ENCODE measurements around the gene CMTM7. TPM values are rescaled to one million over a fixed set of nuclear protein-coding genes. Genes with fewer than 3 reads are reported as not detected.
A peak's percentile ranks its signal among the peaks of the same experiment; 100 is the strongest.

The CMTM7 gene
- polyA plus RNA-seq, 3 donors = 100 to 148 (median 146) TPM

DNA sequence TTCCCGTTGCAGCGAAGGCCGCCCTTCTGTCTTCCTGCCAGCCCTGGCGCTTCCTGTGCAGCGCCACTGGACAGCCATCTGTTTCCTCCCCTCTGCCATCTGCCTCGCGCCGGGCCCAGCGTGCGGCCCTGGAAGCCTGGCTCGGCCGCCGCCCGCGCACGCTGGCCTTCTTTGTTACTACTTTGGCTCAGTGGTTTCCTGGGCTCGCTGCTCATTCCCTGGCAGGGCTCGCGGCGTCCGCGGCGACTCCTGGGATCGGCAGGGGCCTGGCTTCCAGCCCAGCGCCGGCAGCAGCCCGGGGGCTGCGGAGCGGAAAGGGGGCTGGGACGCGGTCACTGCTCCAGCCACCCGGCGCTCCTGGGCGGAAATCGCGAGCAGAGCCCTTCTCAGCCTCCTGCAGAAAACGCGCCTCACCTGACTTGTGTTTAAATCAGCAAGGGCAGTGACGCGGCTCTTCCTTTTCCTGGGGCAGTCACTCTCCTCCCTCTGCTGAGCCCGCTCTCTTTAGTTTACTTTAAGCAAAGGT, 10.0 kb downstream of the CMTM7 start:
- peak overlapping the region; percentile 95 for H3K4me2 ChIP-seq (replicated peaks; ENCODE audit: extremely low read depth, low read length, poor library complexity, severe bottlenecking)
- no peak for TF ChIP-seq CTCF (IDR thresholded peaks at IDR 0.05)
- peak overlapping the region; percentile 80 for H3K9ac ChIP-seq (ENCODE audit: insufficient read depth, low read length, poor library complexity, severe bottlenecking)
- Mint-ChIP-seq H3K4me3 (peak overlapping the region; percentile 80 to 97), H3K9me3 (no peaks in the 10 kb centered on the region), H3K4me1 (peaks cover 90% of the 10 kb centered on the region), H3K36me3 (peaks cover 10 to 12% of the 10 kb centered on the region in 2 donors), H3K27me3 (ENCODE audit: low read depth in 3 of 3) (no peaks in the 10 kb centered on the region), H3K27ac (peak overlapping the region; percentile 92 to 98 (median 97))
- intact Hi-C loops (cut with micrococcal nuclease) = loop anchor here in 1 of 2 donors (10.0 kb wide), 1 partner anchor 173 kb away; the partner anchor contains the start of gene DYNC1LI1
- WGBS (ENCODE audit: insufficient coverage) = under 1% methylated on average over 36 of the region's 41 CpGs
- H3K9me3 ChIP-seq (replicated peaks in 1 of 2; ENCODE audit: control insufficient read depth in 1 of 2, insufficient read depth in 1 of 2, low read length in 2 of 2) = no peaks in the 10 kb centered on the region
- peak in 2 of 3 donors; percentile 46 to 50 for DNase-seq
- H4K20me1 ChIP-seq (ENCODE audit: insufficient read depth, low read length) = peaks cover 20% of the 10 kb centered on the region
- H3K27ac ChIP-seq (ENCODE audit: low read depth in 1 of 2, low read length in 2 of 2) = peak overlapping the region; percentile 86 to 90
- H2AFZ ChIP-seq (ENCODE audit: insufficient read depth, low read depth, low read length, poor library complexity, severe bottlenecking) = peak overlapping the region; percentile 88
- peaks cover 96% of the 10 kb centered on the region for H3K79me2 ChIP-seq (ENCODE audit: insufficient read depth, low read length)
- no peaks in the 10 kb centered on the region for H3K36me3 ChIP-seq (replicated peaks in 1 of 2; ENCODE audit: control insufficient read depth in 1 of 2, insufficient read depth in 2 of 2, low read length in 2 of 2)
- peaks cover 97 to 100% of the 10 kb centered on the region in 2 donors for H3K4me1 ChIP-seq (ENCODE audit: control insufficient read depth in 1 of 2, insufficient read depth in 2 of 2, low read length in 2 of 2)
- H3K4me3 ChIP-seq (replicated peaks in 1 of 3; ENCODE audit: low read depth in 2 of 3, low read length in 3 of 3) = peak overlapping the region; percentile 44 to 81 (median 52)
- no peaks in the 10 kb centered on the region for H3K27me3 ChIP-seq (ENCODE audit: control insufficient read depth in 2 of 2, insufficient read depth in 2 of 2, low read length in 2 of 2)

GRCh38 chr3:32403663-32404062, 12.0 kb downstream of the CMTM7 start:
- Histone ChIP-seq H3K9me3 (replicated peaks in 1 of 2; ENCODE audit: control insufficient read depth in 1 of 2, insufficient read depth in 1 of 2, low read length in 2 of 2) (no peaks in the 10 kb centered on the region), H3K27me3 (ENCODE audit: control insufficient read depth in 2 of 2, insufficient read depth in 2 of 2, low read length in 2 of 2) (no peaks in the 10 kb centered on the region), H3K27ac (ENCODE audit: low read depth in 1 of 2, low read length in 2 of 2) (peak overlapping the region in 1 of 2 donors; percentile 88), H4K20me1 (ENCODE audit: insufficient read depth, low read length) (peaks cover 9% of the 10 kb centered on the region), H3K9ac (ENCODE audit: insufficient read depth, low read length, poor library complexity, severe bottlenecking) (no peak overlapping the region), H3K4me1 (ENCODE audit: control insufficient read depth in 1 of 2, insufficient read depth in 2 of 2, low read length in 2 of 2) (peaks cover 97 to 100% of the 10 kb centered on the region in 2 donors), H3K4me2 (replicated peaks; ENCODE audit: extremely low read depth, low read length, poor library complexity, severe bottlenecking) (peak overlapping the region; percentile 95), H3K36me3 (replicated peaks in 1 of 2; ENCODE audit: control insufficient read depth in 1 of 2, insufficient read depth in 2 of 2, low read length in 2 of 2) (no peaks in the 10 kb centered on the region), H3K79me2 (ENCODE audit: insufficient read depth, low read length) (peaks cover 94% of the 10 kb centered on the region), H3K4me3 (replicated peaks in 1 of 3; ENCODE audit: low read depth in 2 of 3, low read length in 3 of 3) (peak overlapping the region in 1 of 3 experiments; percentile 5), H2AFZ (ENCODE audit: insufficient read depth, low read depth, low read length, poor library complexity, severe bottlenecking) (no peak overlapping the region)
- Mint-ChIP-seq H3K4me3 (no peak overlapping the region), H3K27ac (peak overlapping the region; percentile 37 to 92 (median 80)), H3K4me1 (peaks cover 94% of the 10 kb centered on the region), H3K9me3 (no peaks in the 10 kb centered on the region), H3K27me3 (ENCODE audit: low read depth in 3 of 3) (no peaks in the 10 kb centered on the region), H3K36me3 (peaks cover 10 to 19% of the 10 kb centered on the region in 2 donors)
- intact Hi-C loops (cut with micrococcal nuclease) = loop anchor here in 1 of 2 donors (10.0 kb wide), 1 partner anchor 171 kb away; the partner anchor contains the start of gene DYNC1LI1
- WGBS (ENCODE audit: insufficient coverage) = no CpG with 5 or more reads among the region's 3 CpGs
- DNase-seq = no peak
- TF ChIP-seq CTCF (IDR thresholded peaks at IDR 0.05) = no peak
